Thyroid gland (tissue), 4 donors: ENCODE results near the gene ALPL.

Experiments
- CTCF ChIP-seq, 6 experiments: fragments of 200-600 bp in 3 of 6; fragments of 450-650 bp in 3 of 6; sonication (generic) in 3 of 6; IDR thresholded peaks; one replicate each; pipeline ENCODE4 v1.5.1; 2016 to 2019; ENCODE audit warnings: antibody characterized with exemption in 6 of 6, mild to moderate bottlenecking in 2 of 6, inconsistent platforms in 1 of 6, moderate library complexity in 1 of 6
- POLR2A ChIP-seq, 2 donors: fragments of 450-650 bp; IDR thresholded peaks; one replicate each; pipeline ENCODE4 v1.6.1; 2017; ENCODE audit warnings: antibody characterized with exemption in 2 of 2, mild to moderate bottlenecking in 2 of 2, moderate library complexity in 1 of 2

- TF ChIP-seq CTCF (IDR thresholded peaks at IDR 0.05): no peak
- TF ChIP-seq POLR2A (IDR thresholded peaks at IDR 0.05): no peak
Measured at GRCh38 chr1:21496063-21496462, 13.2 kb upstream of the ALPL start.
